ENCODE results near the gene PRM3. TPM values are rescaled to one million over a fixed set of nuclear protein-coding genes. Genes with fewer than 3 reads are reported as not detected.

PRM3 gene
- total and polyA plus RNA-seq, 2 donors (not counting 1 experiment from before 2014, with no cell fraction given): not detected

DNA sequence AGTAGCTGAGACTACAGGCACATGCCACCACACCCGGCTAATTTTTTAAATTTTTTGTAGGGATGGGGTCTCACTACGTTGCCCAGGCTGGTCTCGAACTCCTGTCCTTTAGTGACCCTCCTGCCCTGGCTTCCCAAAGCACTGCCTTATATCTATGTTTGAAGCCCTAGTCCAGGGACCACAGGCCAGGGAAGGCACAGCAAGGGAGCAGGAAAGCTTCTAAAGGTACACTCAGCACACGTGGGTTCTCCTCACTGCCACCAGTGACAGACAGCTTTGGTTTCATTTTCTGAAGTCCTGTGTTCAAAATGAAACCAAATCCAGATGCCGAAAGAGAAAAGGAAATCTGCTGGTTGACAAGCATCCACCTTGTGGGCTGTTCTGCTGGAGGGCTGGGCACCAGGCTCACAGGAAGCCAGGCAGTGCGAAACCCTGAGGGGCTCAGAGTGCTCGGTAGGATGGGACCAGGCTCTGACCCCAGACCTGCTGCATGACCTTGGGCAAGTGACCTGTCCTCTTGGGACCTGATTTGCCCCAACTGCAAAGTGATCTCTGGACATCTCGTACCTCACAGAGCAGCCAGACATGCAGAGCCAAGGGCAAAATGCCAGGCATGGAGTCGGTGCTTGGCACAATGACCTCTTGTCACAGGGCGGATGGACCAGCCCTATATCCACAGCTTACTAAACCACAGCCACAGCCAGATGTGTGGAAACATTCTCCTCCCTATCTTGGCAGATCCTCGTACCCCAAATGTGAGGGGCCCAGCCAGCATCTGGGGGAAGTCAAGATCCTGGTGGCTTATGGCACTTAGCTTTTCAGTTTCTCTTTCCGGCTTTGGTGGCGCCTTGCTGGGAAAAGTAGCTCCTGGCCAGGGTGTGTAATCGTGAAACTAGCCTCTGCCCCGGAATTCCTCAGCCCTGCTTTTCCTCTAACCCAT is 14.6 kb downstream of the PRM3 start:
- H3K36me3 ChIP-seq (ENCODE audit: control insufficient read depth, insufficient read depth, low read length): peaks cover 10% of the 10 kb centered on the region
- H3K9me3 ChIP-seq (ENCODE audit: control insufficient read depth, insufficient read depth, low read depth, low read length): no peaks in the 10 kb centered on the region
- TF ChIP-seq EZH2 (IDR thresholded peaks at IDR 0.05; ENCODE audit: low read length, missing control alignments): no peak
- TF ChIP-seq, protein P1, sequence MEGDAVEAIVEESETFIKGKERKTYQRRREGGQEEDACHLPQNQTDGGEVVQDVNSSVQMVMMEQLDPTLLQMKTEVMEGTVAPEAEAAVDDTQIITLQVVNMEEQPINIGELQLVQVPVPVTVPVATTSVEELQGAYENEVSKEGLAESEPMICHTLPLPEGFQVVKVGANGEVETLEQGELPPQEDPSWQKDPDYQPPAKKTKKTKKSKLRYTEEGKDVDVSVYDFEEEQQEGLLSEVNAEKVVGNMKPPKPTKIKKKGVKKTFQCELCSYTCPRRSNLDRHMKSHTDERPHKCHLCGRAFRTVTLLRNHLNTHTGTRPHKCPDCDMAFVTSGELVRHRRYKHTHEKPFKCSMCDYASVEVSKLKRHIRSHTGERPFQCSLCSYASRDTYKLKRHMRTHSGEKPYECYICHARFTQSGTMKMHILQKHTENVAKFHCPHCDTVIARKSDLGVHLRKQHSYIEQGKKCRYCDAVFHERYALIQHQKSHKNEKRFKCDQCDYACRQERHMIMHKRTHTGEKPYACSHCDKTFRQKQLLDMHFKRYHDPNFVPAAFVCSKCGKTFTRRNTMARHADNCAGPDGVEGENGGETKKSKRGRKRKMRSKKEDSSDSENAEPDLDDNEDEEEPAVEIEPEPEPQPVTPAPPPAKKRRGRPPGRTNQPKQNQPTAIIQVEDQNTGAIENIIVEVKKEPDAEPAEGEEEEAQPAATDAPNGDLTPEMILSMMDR (conservative IDR thresholded peaks at IDR 0.05 in 1 of 2, IDR thresholded peaks at IDR 0.05 in 1 of 2; ENCODE audit: low read depth in 1 of 2, low read length in 2 of 2): no peak
- H3K9ac ChIP-seq (ENCODE audit: insufficient read depth, low read length): no peak overlapping the region
- H3K27ac ChIP-seq (ENCODE audit: insufficient read depth, low read length): no peak overlapping the region
- H3K27me3 ChIP-seq (ENCODE audit: control insufficient read depth, insufficient read depth, low read length): no peaks in the 10 kb centered on the region
- no peak overlapping the region for H2AFZ ChIP-seq (ENCODE audit: low read length)
- no peaks in the 10 kb centered on the region for H4K20me1 ChIP-seq (ENCODE audit: control insufficient read depth, extremely low read depth, insufficient read depth, low read length)
- peaks cover 14% of the 10 kb centered on the region for H3K4me1 ChIP-seq (ENCODE audit: control insufficient read depth, extremely low read depth, insufficient read depth, low read length)
- peak overlapping the region; percentile 5 for H3K4me2 ChIP-seq (ENCODE audit: extremely low read depth, insufficient read depth, low read length)
- peak in 1 of 2 donors; percentile 33 for DNase-seq (ENCODE audit: low read depth in 2 of 2)
- H3K4me3 ChIP-seq (replicated peaks in 1 of 4; ENCODE audit: control extremely low read depth in 1 of 4, insufficient read depth in 1 of 4, low read depth in 3 of 4, low read length in 4 of 4): no peak overlapping the region
- H3K79me2 ChIP-seq (ENCODE audit: control insufficient read depth, insufficient read depth, low read length): peaks cover 17% of the 10 kb centered on the region

DNA sequence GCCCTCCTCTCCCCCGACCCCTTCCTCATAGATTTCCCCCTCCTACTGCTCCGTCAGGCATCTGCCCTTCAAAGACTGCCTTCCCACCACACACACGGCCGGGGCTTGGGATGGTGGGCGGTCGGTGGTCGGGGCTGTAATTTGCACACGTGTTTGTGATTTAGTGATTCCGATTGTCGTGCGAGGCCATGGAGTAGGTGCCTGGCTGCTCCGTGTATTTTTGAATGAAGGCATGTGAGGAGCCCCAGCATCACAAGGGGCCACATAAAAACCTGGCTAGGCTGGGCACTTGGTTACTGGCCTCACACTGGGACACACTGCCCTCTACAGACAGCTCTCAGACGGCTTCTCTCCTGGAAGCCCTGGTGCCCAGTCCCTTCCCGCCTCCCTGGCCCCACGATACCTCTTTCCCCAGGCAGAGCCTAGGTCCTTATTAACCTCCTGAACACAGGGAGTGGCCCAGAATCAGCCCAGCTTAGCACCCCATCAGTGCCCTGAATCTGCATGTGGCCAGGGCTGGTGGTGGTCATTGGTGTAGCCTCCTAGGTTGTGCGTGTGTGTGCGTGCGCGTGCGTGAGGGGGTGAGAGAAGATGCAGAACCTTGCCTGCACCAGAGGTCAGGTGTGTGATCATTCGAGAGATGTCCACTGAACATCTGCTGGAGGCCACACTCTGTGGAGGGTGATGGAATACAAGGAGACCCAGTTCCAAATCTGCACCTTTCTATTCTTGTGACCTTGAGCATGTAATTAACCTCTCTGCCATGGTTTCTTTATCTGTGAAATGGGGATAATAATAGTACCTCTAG is 16.1 kb downstream of the PRM3 start:
- H3K79me2 ChIP-seq (ENCODE audit: control insufficient read depth, insufficient read depth, low read length): peaks cover 32% of the 10 kb centered on the region
- peak overlapping the region; percentile 97 for H3K27ac ChIP-seq (ENCODE audit: insufficient read depth, low read length)
- peak; percentile 70 to 85 for DNase-seq (ENCODE audit: low read depth in 2 of 2)

More for the DNA sequence above, 16.1 kb downstream of the PRM3 start:
- peak overlapping the region; percentile 94 for H3K9ac ChIP-seq (ENCODE audit: insufficient read depth, low read length)
- peak overlapping the region; percentile 60 to 83 (median 74) for H3K4me3 ChIP-seq (replicated peaks in 1 of 4; ENCODE audit: control extremely low read depth in 1 of 4, insufficient read depth in 1 of 4, low read depth in 3 of 4, low read length in 4 of 4)
- peak overlapping the region; percentile 85 for H3K4me2 ChIP-seq (ENCODE audit: extremely low read depth, insufficient read depth, low read length)
- H3K9me3 ChIP-seq (ENCODE audit: control insufficient read depth, insufficient read depth, low read depth, low read length): no peaks in the 10 kb centered on the region
- H2AFZ ChIP-seq (ENCODE audit: low read length): peak overlapping the region; percentile 8
- peaks cover 24% of the 10 kb centered on the region for H3K4me1 ChIP-seq (ENCODE audit: control insufficient read depth, extremely low read depth, insufficient read depth, low read length)
- no peaks in the 10 kb centered on the region for H4K20me1 ChIP-seq (ENCODE audit: control insufficient read depth, extremely low read depth, insufficient read depth, low read length)
- TF ChIP-seq EZH2 (IDR thresholded peaks at IDR 0.05; ENCODE audit: low read length, missing control alignments): no peak
- TF ChIP-seq, protein P1 (conservative IDR thresholded peaks at IDR 0.05 in 1 of 2, IDR thresholded peaks at IDR 0.05 in 1 of 2; ENCODE audit: low read depth in 1 of 2, low read length in 2 of 2): peak; percentile 65 to 88
- H3K36me3 ChIP-seq (ENCODE audit: control insufficient read depth, insufficient read depth, low read length): peaks cover 18% of the 10 kb centered on the region
- H3K27me3 ChIP-seq (ENCODE audit: control insufficient read depth, insufficient read depth, low read length): no peaks in the 10 kb centered on the region
